ENCODE measurements around the gene RGS12.
"Not testable (repeated sequence)": the region's sequence is repeated elsewhere in the genome, so short reads cannot be mapped to it uniquely, and the experiment has no call there.

Gene RGS12

DNA sequence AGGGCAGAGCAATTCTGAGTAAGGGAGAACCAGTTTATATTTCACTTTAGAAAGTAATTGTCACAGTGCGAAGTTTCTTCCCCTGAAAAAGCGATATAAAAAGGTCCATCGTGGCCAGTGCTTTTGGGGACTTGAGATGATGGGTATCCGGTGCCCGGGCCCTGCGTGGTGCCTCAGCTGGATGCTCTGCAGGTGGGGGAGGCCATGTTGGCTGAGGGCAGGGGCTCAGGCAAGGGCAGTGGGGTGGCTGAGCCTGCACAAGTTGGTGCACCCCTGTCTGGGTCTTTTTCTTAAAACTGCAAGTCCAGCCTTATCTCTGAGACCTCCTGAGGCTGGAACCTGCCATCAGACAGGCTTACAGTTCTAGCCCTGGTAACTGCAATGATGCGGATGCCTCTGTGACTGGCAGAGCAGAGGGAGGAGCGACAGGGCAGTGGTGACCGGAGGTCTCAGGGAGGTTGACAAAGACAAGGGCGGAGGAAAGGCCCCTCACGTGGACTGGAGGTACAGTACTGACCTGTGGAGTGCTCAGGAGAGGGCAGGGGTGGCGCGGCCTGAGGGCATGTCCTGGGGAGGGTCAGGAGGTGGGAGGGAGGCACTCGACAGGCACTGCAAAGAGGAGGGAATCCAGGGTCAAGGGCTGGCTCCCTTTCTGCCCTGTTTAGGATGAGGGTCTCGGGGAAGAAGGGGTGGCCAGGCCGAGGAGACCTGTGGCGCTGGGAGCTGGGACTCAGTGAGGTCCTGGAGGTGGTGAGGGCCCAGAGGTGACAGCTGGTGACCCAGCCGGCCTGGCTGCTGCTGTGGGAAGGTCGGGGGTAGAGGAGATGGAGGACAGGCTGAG lies 1.8 kb downstream of the RGS12 start:
- DNase-seq (ENCODE audit: low spot score in 2 of 2): no peak
- peaks cover 11% of the 10 kb centered on the region for H3K4me1 Mint-ChIP-seq
- no peak for ATAC-seq (ENCODE audit: low read depth)
- peaks cover 7% of the 10 kb centered on the region for H3K27me3 Mint-ChIP-seq
- H3K4me3 Mint-ChIP-seq: no peak overlapping the region
- no peak overlapping the region for H3K27ac Mint-ChIP-seq
- H3K9me3 Mint-ChIP-seq: peaks cover 3% of the 10 kb centered on the region
- H3K36me3 Mint-ChIP-seq: peaks cover 4% of the 10 kb centered on the region

- DNase-seq (ENCODE audit: low spot score in 2 of 2): no peak
- no peak overlapping the region for H3K4me3 Mint-ChIP-seq
- no peak overlapping the region for H3K27ac Mint-ChIP-seq
- H3K27me3 Mint-ChIP-seq: peaks cover 6% of the 10 kb centered on the region
- peaks cover 12% of the 10 kb centered on the region for H3K4me1 Mint-ChIP-seq
- no peak for ATAC-seq (ENCODE audit: low read depth)
- H3K36me3 Mint-ChIP-seq: peaks cover 4% of the 10 kb centered on the region
- H3K9me3 Mint-ChIP-seq: peaks cover 3% of the 10 kb centered on the region
Measured at GRCh38 chr4:3295837-3296624, 3.2 kb downstream of the RGS12 start.

DNA sequence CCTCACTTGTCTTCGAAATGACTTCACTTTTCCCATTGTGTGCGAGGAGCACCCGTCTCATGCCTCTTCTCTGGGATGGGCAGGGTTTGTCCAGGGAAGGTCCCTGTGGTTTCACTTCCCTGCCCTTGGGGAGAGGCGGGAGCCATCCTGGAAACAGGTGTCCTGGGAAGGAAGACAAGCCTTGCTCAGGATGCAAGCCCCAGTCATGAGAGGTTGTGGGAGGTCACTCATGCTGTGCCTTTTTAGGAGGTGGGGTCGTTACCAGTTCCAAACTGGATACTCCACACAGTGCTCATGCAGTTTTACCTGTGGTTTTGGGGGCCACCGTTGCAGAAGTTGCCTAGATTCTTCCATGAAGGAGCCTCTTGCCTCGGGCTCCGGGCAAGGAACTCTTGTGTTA lies 3.8 kb downstream of the RGS12 start:
- Mint-ChIP-seq H3K36me3 (peaks cover 4% of the 10 kb centered on the region), H3K9me3 (peaks cover 3% of the 10 kb centered on the region), H3K27me3 (peaks cover 4% of the 10 kb centered on the region), H3K4me3 (no peak overlapping the region), H3K4me1 (peaks cover 16% of the 10 kb centered on the region), H3K27ac (no peak overlapping the region)
- no peak for DNase-seq (ENCODE audit: low spot score in 2 of 2)
- no peak for ATAC-seq (ENCODE audit: low read depth)

- Mint-ChIP-seq H3K4me3 (no peak overlapping the region), H3K4me1 (peaks cover 17% of the 10 kb centered on the region), H3K9me3 (peaks cover 3% of the 10 kb centered on the region), H3K27me3 (no peaks in the 10 kb centered on the region), H3K36me3 (peaks cover 2% of the 10 kb centered on the region), H3K27ac (no peak overlapping the region)
- DNase-seq (ENCODE audit: low spot score in 2 of 2) (no peak), ATAC-seq (ENCODE audit: low read depth) (no peak)
Measured at GRCh38 chr4:3297066-3297859, 4.4 kb downstream of the RGS12 start.

DNA sequence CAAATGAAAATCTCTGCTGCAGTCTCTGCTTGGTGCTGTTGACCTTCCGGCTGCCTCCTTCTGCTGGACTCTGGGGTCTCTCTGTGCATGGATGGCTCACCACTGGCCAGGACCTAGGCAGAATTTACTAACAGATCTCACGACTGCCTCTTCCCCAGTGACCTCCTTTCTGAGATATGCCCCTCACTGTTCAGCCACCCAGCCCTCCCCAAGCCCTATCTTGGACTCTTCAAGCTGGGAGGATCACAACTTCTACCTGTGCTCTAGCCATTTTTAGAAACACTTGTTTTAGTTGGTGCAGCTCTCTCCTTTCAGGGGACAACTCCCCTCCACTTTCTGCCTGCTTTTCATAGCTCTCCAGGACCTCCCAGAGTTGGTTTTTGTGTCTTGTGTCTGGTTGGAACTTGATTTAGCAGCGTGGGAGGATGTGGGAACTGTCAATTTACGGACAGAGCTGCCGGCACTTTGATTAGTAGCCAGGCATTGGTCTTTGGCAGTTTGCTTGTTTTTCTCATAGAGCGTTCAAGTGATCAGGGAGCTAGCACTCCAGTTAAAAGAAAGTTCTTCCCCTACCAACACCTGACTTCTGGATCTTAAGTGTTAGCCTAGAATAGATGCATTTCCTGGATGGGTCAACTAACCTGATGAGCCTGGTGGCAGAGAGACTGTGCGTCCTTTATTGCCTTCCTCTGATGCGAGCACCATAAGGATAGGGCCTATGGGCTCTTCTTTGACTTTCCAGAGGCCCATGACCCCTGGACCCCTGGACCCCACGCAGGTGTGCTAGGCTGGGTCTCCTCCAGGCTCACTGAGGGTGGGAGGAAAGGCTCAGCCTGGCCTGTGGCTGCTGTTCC lies 6.5 kb downstream of the RGS12 start:
- no peak for ATAC-seq (ENCODE audit: low read depth)
- no peak overlapping the region for H3K4me3 Mint-ChIP-seq
- H3K27me3 Mint-ChIP-seq: no peaks in the 10 kb centered on the region
- H3K27ac Mint-ChIP-seq: no peak overlapping the region
- peaks cover 20% of the 10 kb centered on the region for H3K4me1 Mint-ChIP-seq
- peaks cover 2% of the 10 kb centered on the region for H3K36me3 Mint-ChIP-seq
- no peak for DNase-seq (ENCODE audit: low spot score in 2 of 2)
- H3K9me3 Mint-ChIP-seq: peaks cover 3% of the 10 kb centered on the region

DNA sequence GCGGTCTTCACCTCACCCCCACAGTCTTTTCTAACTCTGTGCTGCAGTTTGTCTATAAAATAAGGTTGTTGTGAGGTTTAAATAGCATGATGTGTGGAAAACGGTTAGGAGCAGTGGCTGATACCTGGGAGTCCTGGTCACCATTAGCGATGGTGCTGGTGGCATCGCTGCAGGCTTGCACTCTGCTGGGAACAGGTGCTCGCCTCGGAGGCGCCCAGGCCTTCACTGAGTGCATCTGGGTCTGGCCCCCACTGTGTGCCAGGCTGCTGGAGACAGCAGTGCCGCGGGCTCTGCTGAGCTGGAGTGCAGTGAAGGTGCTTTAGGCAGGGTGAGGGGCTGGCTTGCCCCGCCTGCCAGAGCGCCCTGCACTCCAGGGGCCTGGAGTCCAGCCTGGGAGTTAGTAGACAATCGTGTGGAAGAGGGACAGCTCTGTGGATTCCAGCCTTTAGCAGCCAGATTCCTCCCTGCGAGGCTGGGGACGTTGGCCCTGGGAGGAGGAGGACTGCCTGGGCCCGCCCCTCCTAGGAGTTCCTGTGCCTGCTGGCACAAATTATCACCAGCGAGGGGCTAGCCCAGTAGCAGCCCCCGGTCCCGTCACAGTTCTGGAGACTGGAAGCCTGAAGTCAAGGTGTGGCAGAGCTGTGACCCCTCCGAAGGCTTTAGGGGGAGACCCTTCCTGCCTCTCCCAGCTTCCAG lies 7.3 kb downstream of the RGS12 start:
- H3K27ac Mint-ChIP-seq: no peak overlapping the region
- no peaks in the 10 kb centered on the region for H3K27me3 Mint-ChIP-seq
- ATAC-seq (ENCODE audit: low read depth) (no peak), DNase-seq (ENCODE audit: low spot score in 2 of 2) (no peak)
- H3K4me3 Mint-ChIP-seq: no peak overlapping the region
- H3K9me3 Mint-ChIP-seq: peaks cover 3% of the 10 kb centered on the region
- peaks cover 20% of the 10 kb centered on the region for H3K4me1 Mint-ChIP-seq
- H3K36me3 Mint-ChIP-seq: peaks cover 2% of the 10 kb centered on the region

DNA sequence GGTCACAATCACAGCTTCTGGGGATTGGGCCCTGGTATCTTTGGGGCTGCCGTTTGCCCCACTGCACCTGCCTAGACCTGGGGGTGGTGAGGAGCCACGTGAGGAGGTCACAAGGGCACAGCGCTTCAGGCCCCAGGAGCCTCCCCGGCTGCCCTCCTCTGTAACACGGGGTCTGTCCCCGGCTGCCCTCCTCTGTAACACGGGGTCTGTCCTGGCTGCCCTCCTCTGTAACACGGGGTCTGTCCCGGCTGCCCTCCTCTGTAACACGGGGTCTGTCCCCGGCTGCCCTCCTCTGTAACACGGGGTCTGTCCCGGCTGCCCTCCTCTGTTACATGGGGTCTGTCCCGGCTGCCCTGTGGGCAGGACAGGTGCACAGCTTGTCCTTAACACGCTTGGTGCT lies 8.1 kb downstream of the RGS12 start:
- H3K4me3 Mint-ChIP-seq; H3K27me3 Mint-ChIP-seq; H3K36me3 Mint-ChIP-seq; H3K9me3 Mint-ChIP-seq; ATAC-seq (ENCODE audit: low read depth); DNase-seq (ENCODE audit: low spot score in 2 of 2): not testable (repeated sequence)
- peak overlapping the region; percentile 91 for H3K27ac Mint-ChIP-seq
- H3K4me1 Mint-ChIP-seq: peaks cover 20% of the 10 kb centered on the region

DNA sequence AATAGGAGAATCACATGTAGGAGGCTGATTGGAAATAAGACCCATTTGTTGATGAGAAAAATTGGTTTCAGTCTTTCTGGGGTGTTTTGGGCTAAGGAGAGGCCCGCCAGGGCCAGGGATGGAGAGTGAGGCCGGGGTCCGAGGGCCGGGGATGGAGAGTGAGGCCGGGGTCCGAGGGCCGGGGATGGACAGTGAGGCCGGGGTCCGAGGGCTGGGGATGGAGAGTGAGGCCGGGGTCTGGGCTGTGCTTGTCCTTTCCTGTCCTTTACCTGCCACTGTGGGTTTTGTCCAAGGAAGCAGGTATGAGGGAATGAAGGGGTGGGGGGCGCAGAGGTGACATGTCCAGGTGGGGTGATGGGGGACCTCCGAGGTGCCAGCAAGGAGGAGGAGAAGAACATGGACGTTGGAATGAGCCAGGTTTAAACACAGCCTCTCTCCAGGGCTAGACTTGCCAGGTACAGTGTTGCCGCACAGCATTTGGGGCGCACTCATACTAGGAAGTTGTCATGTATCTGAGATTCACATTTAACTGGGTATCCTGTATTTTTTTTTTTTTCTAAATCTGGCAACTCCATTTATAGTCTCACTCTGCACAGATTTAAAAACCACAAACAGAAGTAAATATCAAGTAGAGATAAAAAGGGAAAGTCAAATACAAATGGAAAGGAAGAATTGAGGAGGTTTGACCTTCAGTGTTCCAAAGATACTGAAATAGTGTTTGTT lies 8.8 kb downstream of the RGS12 start:
- peak overlapping the region; percentile 91 for H3K27ac Mint-ChIP-seq
- peaks cover 23% of the 10 kb centered on the region for H3K4me1 Mint-ChIP-seq
- DNase-seq (ENCODE audit: low spot score in 2 of 2): no peak
- no peak for ATAC-seq (ENCODE audit: low read depth)
- peaks cover 3% of the 10 kb centered on the region for H3K9me3 Mint-ChIP-seq
- H3K4me3 Mint-ChIP-seq: peak overlapping the region; percentile 24
- H3K27me3 Mint-ChIP-seq: peaks cover 3% of the 10 kb centered on the region
- H3K36me3 Mint-ChIP-seq: peaks cover 2% of the 10 kb centered on the region

GRCh38 chr4:3302173-3302785 lies 9.5 kb downstream of the RGS12 start:
- Mint-ChIP-seq H3K27me3 (peaks cover 3% of the 10 kb centered on the region), H3K36me3 (peaks cover 2% of the 10 kb centered on the region), H3K4me1 (peaks cover 23% of the 10 kb centered on the region), H3K27ac (peak overlapping the region; percentile 91), H3K9me3 (peaks cover 3% of the 10 kb centered on the region), H3K4me3 (peak overlapping the region; percentile 70)
- DNase-seq (ENCODE audit: low spot score in 2 of 2) (peak; percentile 47 to 59), ATAC-seq (ENCODE audit: low read depth) (peak; percentile 93)

GRCh38 chr4:3302786-3303564 lies 10.2 kb downstream of the RGS12 start:
- Mint-ChIP-seq H3K27me3 (peaks cover 3% of the 10 kb centered on the region), H3K4me1 (peaks cover 23% of the 10 kb centered on the region), H3K36me3 (no peaks in the 10 kb centered on the region), H3K4me3 (peak overlapping the region; percentile 70), H3K27ac (peak overlapping the region; percentile 91), H3K9me3 (no peaks in the 10 kb centered on the region)
- DNase-seq (ENCODE audit: low spot score in 2 of 2): no peak
- ATAC-seq (ENCODE audit: low read depth): peak; percentile 12

- Mint-ChIP-seq H3K36me3 (no peaks in the 10 kb centered on the region), H3K4me1 (peaks cover 23% of the 10 kb centered on the region), H3K4me3 (peak overlapping the region; percentile 0), H3K9me3 (no peaks in the 10 kb centered on the region), H3K27me3 (peaks cover 3% of the 10 kb centered on the region), H3K27ac (peak overlapping the region; percentile 91)
- ATAC-seq (ENCODE audit: low read depth): no peak
- DNase-seq (ENCODE audit: low spot score in 2 of 2): no peak
Measured at GRCh38 chr4:3303565-3303824, 10.7 kb downstream of the RGS12 start.

Data from memory B cell (primary cell).